CD4-positive, alpha-beta T cell (primary cell): Measurements from ENCODE around the gene CLEC11A. TPM values are rescaled to one million over a fixed set of nuclear protein-coding genes. Genes with fewer than 3 reads are reported as not detected.

Source experiments
- ATAC-seq: fragments of 200-7000 bp; cut with Tn5 transposase; one replicate; pipeline ENCODE4 v1.10.0; 2022; ENCODE audit warnings: mild to moderate bottlenecking; ENCODE audit not compliant: poor library complexity
- CTCF ChIA-PET: fragments of 350-600 bp; sonication (Branson Sonifier 250); formaldehyde crosslinking; loops from one replicate; lab custom pipeline; 2021; ENCODE audit warnings: antibody characterized with exemption, inconsistent platforms; lab: Charles Lee
- POLR2A ChIA-PET: fragments of 350-600 bp; sonication (Branson Sonifier 250); formaldehyde crosslinking; loops from one replicate; lab custom pipeline; 2021; ENCODE audit warnings: antibody characterized with exemption, inconsistent platforms; lab: Charles Lee
- DNase-seq, 14 experiments: peaks; one replicate each; pipeline ENCODE4 v3.0.0-alpha.2; 2013 to 2020; ENCODE audit warnings: mixed read lengths in 2 of 14
- H3K27ac ChIP-seq, 2 donors: one replicate each; pipeline versions ENCODE4 v1.5.1 to v1.7.0; 2013; ENCODE audit warnings: low read length in 2 of 2, low read depth in 1 of 2, mild to moderate bottlenecking in 1 of 2
- H3K27me3 ChIP-seq, 2 experiments: 1 replicate in 1 of 2; 2 replicates in 1 of 2; pipeline versions ENCODE4 v1.6.1 to v1.7.0; 2013; ENCODE audit warnings: low read length in 2 of 2, control low read depth in 1 of 2, mild to moderate bottlenecking in 1 of 2, moderate library complexity in 1 of 2; ENCODE audit not compliant: insufficient read depth in 2 of 2, control insufficient read depth in 1 of 2
- H3K36me3 ChIP-seq: one replicate; pipeline ENCODE4 v1.6.1; 2013; ENCODE audit warnings: low read length, control low read depth; ENCODE audit not compliant: insufficient read depth
- H3K4me1 ChIP-seq: one replicate; pipeline ENCODE4 v1.6.1; 2013; ENCODE audit warnings: low read length, control low read depth; ENCODE audit not compliant: insufficient read depth
- H3K4me3 ChIP-seq: one replicate; pipeline ENCODE4 v1.5.1; 2013; ENCODE audit warnings: mild to moderate bottlenecking, low read length, moderate library complexity
- H3K9me3 ChIP-seq, 2 experiments: 1 replicate in 1 of 2; 2 replicates in 1 of 2; pipeline versions ENCODE4 v1.6.1 to v1.7.0; 2013; ENCODE audit warnings: low read length in 2 of 2, mild to moderate bottlenecking in 2 of 2, control low read depth in 1 of 2, moderate library complexity in 1 of 2; ENCODE audit not compliant: control insufficient read depth in 1 of 2, insufficient read depth in 1 of 2
- H3K27ac Mint-ChIP-seq: one replicate; pipeline ENCODE4 v1.8.0; 2020; ENCODE audit warnings: mixed read lengths
- H3K27me3 Mint-ChIP-seq: one replicate; pipeline ENCODE4 v1.8.0; 2021; ENCODE audit warnings: mixed read lengths
- H3K36me3 Mint-ChIP-seq: one replicate; pipeline ENCODE4 v1.8.0; 2021; ENCODE audit warnings: low read depth, mixed read lengths
- H3K4me1 Mint-ChIP-seq: one replicate; pipeline ENCODE4 v1.8.0; 2021; ENCODE audit warnings: low read depth, mixed read lengths
- H3K4me3 Mint-ChIP-seq: one replicate; pipeline ENCODE4 v1.8.0; 2020; ENCODE audit warnings: mild to moderate bottlenecking, mixed read lengths
- H3K9me3 Mint-ChIP-seq: one replicate; pipeline ENCODE4 v1.8.0; 2020; ENCODE audit warnings: mixed read lengths
- CTCF ChIP-seq: fragments of 200-600 bp; IDR thresholded peaks from one replicate; pipeline ENCODE4 v1.8.0; 2022; ENCODE audit warnings: antibody characterized with exemption, mild to moderate bottlenecking
- intact Hi-C, 2 experiments: fragments of 100-400 bp; cut with DNase I in 1 of 2; cut with micrococcal nuclease in 1 of 2; formaldehyde crosslinking; loops; one replicate each; pipeline versions ENCODE4 v1.15.1 to v1.9.0; 2023 to 2025; cut with DNase I, micrococcal nuclease
- total RNA-seq, 174 experiments: library from RNA in 2 of 174; stranded (reverse) in 2 of 174; gene quantifications; one replicate each; pipeline ENCODE4 v1.2.3 and lab custom pipeline; 2021 to 2026

The CLEC11A gene
- total RNA-seq, 2 experiments from 2014 or later = 3.1 to 3.3 TPM

- Mint-ChIP-seq H3K27ac (no peak overlapping the region), H3K9me3 (no peaks in the 10 kb centered on the region), H3K27me3 (peaks cover 73% of the 10 kb centered on the region), H3K4me3 (no peak overlapping the region), H3K36me3 (no peaks in the 10 kb centered on the region), H3K4me1 (no peaks in the 10 kb centered on the region)
- peaks cover 0 to 28% of the 10 kb centered on the region in 2 experiments for H3K9me3 ChIP-seq
- CTCF ChIA-PET = no interaction called here
- no peaks in the 10 kb centered on the region for H3K4me1 ChIP-seq
- no peaks in the 10 kb centered on the region for H3K36me3 ChIP-seq
- peaks cover 34 to 80% of the 10 kb centered on the region in 2 experiments for H3K27me3 ChIP-seq
- ATAC-seq = no peak
- TF ChIP-seq CTCF = no peak
- no peak overlapping the region for H3K27ac ChIP-seq
- intact Hi-C loops = no loop called here
- no peak for DNase-seq
- POLR2A ChIA-PET = no interaction called here
- no peak overlapping the region for H3K4me3 ChIP-seq
These were observed 34.4 kb upstream of the CLEC11A start for GRCh38 chr19:50688766-50689165.

GRCh38 chr19:50690439-50690838 is 32.7 kb upstream of the CLEC11A start:
- no peak for DNase-seq
- Histone ChIP-seq H3K4me1 (no peaks in the 10 kb centered on the region), H3K27me3 (peaks cover 41 to 80% of the 10 kb centered on the region in 2 experiments), H3K36me3 (no peaks in the 10 kb centered on the region), H3K27ac (no peak overlapping the region), H3K4me3 (no peak overlapping the region), H3K9me3 (peaks cover 0 to 34% of the 10 kb centered on the region in 2 experiments)
- Mint-ChIP-seq H3K4me1 (no peaks in the 10 kb centered on the region), H3K27ac (no peak overlapping the region), H3K36me3 (no peaks in the 10 kb centered on the region), H3K9me3 (no peaks in the 10 kb centered on the region), H3K4me3 (no peak overlapping the region), H3K27me3 (peaks cover 68% of the 10 kb centered on the region)
- no peak for TF ChIP-seq CTCF
- intact Hi-C loops = no loop called here
- POLR2A ChIA-PET = no interaction called here
- no peak for ATAC-seq
- CTCF ChIA-PET = no interaction called here

GRCh38 chr19:50693064-50693975 is 29.8 kb upstream of the CLEC11A start:
- Mint-ChIP-seq H3K36me3 (no peaks in the 10 kb centered on the region), H3K4me3 (no peak overlapping the region), H3K27ac (no peak overlapping the region), H3K27me3 (peaks cover 81% of the 10 kb centered on the region), H3K4me1 (no peaks in the 10 kb centered on the region), H3K9me3 (no peaks in the 10 kb centered on the region)
- H3K4me3 ChIP-seq = no peak overlapping the region
- no peaks in the 10 kb centered on the region for H3K36me3 ChIP-seq
- ChIA-PET POLR2A (no interaction called here), CTCF (no interaction called here)
- no peaks in the 10 kb centered on the region for H3K4me1 ChIP-seq
- ATAC-seq (no peak), DNase-seq (no peak)
- intact Hi-C loops = no loop called here
- no peak for TF ChIP-seq CTCF
- peaks cover 0 to 27% of the 10 kb centered on the region in 2 experiments for H3K9me3 ChIP-seq
- no peak overlapping the region for H3K27ac ChIP-seq
- peaks cover 32 to 84% of the 10 kb centered on the region in 2 experiments for H3K27me3 ChIP-seq
